Stimulated activated CD4-positive, alpha-beta T cell treated with anti-CD3 and anti-CD28 coated beads, Interleukin-2, amount 100 ng/mL, for 24 hours (primary cell): ENCODE measurements around the gene TYW5.

ENCODE experiments used
- DNase-seq, 2 donors: peaks; one replicate each; pipeline ENCODE4 v3.0.0-alpha.2; 2020

TYW5 gene, protein sequence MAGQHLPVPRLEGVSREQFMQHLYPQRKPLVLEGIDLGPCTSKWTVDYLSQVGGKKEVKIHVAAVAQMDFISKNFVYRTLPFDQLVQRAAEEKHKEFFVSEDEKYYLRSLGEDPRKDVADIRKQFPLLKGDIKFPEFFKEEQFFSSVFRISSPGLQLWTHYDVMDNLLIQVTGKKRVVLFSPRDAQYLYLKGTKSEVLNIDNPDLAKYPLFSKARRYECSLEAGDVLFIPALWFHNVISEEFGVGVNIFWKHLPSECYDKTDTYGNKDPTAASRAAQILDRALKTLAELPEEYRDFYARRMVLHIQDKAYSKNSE

DNA sequence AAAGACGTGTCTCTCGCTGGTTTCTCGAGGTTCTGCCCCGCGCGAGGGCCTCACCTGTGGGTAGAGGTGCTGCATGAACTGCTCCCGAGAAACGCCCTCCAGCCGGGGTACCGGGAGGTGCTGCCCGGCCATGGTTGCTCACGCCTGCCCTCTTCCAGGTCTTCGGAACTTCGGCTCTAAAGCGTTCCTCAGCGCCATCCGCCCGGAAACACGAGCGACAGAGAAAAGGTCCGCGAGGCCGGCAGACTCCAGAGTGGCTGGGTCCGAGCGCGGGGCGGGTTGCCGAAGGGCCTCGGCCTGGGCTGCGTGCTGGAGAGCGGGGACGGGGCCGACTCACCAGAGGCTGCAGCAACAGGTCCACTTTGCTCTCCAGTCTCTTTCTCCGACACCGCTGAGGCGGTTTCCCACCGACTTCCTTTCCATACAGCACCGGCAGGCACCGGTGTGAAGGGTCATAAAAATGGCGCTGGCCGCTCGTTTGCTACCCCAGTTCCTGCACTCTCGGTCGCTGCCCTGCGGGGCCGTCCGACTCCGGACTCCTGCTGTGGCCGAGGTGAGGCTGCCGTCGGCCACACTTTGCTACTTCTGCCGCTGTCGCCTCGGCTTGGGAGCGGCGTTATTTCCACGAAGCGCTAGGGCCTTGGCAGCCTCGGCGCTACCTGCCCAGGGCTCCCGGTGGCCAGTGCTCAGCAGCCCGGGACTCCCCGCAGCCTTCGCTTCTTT is at the start of gene TYW5, which contains the start of gene MAIP1:
TSS of gene TYW5 (minus strand) at position 153 of the 723 bp plus-strand sequence. CDS start at position 132, 21 bp downstream.
TSS of gene MAIP1 (plus strand) at position 244 of the 723 bp plus-strand sequence. CDS start at position 461, 217 bp downstream.
- peak; percentile 80 to 85 for DNase-seq

DNA sequence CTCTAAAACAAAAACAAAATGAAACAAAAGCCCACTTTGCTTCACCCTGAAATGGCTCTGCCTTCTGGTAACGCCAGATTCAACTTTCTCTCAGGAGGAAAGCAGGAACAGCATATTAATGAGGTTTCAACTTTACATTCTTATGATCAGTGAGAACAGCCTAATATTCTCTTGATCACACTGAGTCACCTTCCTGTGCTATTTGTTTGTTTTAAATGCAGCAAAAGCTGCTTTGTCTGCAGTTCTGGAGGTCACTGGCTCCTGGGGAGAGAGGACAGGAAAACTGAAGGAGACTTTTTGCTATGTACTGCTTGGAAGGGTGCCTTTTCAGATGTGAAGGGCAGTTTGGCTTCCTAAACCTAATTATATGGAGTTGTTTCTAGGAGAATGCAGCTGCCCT is 48.2 kb upstream of the TYW5 start:
- DNase-seq = no peak

DNA sequence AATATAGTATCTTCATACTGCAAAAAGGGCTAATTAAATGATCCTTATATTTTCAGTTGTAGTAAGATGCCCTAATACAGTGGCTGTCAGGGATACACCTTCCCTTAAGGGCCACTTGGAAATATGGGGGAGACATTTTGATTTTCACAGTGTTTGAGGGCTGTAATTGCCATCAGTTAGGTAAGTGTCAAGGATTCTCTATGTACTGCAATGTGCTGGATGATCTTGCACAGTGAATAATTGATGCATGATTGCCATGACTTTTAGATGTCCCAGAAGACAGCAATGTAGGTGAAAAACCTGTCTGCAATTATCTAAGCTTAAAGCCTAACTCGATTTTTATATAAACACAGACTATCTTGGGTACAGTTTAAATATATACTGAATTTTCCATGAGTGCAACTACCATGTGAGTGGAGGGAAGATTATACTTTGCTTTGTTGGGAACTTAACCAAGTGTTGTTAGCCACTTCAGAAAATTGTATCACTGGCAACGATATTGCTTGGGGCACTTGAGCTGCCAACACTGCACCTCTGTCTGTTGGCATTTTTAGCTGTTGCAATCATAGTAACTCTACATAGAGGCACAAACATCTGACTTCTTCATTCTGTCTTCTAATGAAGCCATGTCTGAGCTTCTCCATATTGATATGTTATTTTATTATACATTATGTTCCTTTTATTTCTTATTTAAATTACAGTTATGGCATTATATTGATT is 45.3 kb upstream of the TYW5 start:
- no peak for DNase-seq

DNA sequence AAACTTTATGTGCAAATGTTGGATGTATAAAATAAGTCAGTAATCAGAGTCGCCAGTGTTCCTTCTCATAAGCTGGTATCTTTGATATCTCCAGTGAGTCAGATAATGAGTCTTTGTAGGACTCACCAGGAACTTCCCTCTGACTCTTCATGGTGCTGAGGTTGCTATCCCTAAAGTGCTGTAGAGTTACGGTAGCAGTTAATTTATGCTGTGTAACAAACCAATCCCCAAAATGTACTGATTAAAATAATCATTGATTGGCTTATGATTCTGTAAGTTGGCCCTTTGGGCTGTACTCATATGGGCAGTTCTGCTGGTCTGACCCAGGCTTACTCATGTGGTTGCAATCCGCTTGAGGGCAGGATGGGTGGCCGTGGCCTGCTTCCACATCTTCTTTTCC is 43.9 kb upstream of the TYW5 start:
- DNase-seq = no peak

DNA sequence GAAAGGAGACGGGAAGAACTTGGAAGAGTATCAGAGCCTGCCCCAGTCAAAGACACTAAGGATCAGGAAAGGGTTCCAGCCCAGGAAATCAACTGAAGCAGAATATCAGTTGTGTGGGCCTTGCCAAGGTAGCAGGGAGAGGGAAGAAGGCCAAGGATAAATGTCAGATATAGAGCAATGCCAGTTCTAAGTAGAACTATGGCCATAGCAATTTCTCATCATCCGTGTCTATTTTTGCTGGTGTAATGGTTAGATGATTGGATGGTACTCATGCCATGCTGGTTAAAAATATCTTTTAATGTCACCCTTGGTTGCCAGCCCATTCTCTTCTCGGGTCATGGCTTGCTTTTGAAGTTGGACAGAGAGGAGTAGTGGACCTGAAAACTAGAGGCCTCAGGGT is 42.0 kb upstream of the TYW5 start:
- DNase-seq = no peak

DNA sequence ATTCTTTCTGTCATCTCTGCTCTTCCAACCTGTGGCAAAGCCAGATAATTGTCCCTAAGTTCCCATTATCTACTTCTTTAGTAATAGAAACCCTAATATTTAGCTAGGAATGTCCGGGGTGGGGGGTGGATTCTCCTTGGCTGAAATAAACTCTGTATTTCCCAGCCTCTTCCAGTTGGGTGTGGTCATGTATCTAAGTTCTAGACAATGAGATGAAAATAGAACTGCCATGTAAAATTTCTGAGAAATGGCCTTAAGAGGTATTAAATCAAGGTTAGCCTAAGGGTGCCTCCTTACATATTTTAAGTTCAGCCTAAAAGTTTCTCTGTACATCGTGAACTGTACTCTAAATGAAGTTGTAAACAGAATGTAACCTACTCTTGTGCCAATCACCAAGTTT is 39.6 kb upstream of the TYW5 start:
- DNase-seq = no peak

DNA sequence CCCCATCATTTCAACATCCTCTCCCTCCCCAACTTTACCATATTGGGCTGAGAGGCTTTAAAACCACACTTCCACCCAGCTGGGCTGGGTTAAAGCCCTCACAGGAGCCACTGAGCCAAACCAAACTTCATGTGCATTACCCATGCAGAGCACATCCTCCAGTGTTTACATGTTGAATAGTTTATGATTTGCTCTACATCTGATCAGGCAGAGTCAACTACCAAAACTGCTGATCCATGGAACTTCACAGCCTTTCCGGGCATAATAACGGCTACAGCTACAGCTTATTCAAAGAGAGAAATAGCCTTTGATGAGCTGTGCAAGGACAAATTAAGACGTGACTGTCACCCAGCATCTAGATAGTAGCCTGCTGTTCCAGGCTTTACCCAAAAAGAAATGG is 39.1 kb upstream of the TYW5 start:
- no peak for DNase-seq

DNA sequence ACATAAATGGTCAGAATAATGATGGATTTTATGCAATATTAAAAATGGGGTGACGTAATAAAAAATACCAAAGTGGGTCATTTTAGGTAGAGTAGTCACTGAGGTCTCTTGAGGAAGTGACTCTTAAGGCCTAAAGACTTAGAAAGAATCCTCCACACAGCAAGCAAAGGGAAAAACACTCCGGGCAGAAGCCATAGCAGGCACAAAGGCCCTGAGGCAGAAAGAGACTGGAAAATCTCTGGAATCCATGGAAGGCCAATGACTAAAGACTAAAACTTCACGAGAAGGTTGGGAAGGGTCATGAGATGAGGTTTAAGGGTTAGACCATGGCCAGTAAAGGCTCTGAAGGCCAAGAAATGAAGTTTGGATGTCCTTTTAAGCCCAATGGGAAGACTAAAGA is 37.0 kb upstream of the TYW5 start:
- DNase-seq = no peak

DNA sequence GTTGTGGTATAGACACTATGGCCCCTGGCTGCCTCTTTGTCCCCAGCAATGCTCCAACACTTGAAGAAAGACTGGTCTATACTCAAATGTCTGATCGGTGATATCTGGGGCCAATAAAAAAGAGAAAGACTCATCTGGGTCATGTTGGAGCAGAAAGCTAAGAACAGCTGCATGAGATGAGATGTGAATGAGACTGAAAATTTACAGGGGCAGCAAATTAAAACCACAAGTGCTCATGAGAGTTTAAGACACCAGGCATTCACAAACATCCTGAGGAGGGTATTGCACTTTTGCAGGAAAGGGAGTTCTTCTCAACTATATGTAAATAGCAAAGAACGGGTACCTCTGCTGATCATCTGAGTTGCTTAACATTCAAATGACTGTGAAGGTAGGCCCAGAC is 36.4 kb upstream of the TYW5 start:
- DNase-seq = no peak

DNA sequence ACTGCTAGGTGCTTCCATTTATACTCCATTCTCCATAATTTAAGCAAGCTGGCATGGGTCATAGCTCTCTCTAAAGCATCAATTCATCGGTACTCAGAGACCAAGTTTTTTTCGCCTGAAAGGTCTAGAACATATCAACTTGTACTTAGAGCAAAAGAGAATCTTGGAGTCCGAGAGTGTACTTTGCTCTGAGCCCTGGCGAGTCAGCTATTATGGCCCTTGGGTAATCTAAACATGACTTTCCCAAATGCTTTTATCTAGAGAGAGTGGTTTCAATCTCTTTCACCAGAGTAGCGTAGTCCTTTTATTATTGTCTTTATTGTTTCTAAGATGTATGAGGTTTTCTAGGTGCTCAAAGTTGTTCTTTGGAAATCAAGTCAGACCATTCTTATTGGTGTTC is 34.5 kb upstream of the TYW5 start:
- DNase-seq = no peak

DNA sequence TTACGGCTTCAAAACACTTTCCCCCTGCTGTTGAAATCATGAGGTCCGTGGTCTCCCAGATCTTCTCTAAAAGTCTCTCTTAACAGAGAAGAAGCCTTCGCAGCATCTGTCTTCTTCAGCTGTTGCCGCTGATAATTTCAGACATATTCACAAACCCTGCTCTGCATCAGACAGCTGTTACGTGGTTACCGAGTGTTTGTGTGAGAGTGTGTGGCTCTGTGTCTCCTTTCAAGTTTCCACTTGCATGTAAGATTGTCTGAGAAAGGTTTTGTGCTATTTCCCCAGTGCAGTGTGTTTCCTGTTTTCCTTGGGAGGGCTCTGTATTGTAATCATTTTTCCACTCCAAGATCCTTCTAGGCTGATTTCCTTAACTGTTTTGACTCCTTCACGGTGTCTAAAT is 32.9 kb upstream of the TYW5 start:
- no peak for DNase-seq

DNA sequence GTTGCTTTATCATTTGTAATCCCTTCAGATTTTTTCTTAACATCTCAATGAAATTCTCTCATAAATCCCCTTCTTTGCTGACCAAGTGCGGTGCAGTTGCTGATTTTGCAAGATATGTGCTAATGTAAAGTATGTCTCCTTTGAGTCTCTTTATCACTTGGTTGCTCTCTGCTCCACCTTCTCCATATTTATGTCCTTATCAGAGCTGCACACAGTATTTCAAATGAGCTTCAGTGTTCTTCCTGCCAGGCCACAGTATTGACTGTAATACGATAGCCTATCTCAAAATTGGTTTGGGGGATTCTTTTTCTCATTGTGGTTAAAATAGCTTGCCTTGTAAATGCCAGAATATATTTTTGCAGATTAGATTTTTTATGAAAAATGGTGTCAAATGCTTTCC is 32.3 kb upstream of the TYW5 start:
- DNase-seq = no peak

DNA sequence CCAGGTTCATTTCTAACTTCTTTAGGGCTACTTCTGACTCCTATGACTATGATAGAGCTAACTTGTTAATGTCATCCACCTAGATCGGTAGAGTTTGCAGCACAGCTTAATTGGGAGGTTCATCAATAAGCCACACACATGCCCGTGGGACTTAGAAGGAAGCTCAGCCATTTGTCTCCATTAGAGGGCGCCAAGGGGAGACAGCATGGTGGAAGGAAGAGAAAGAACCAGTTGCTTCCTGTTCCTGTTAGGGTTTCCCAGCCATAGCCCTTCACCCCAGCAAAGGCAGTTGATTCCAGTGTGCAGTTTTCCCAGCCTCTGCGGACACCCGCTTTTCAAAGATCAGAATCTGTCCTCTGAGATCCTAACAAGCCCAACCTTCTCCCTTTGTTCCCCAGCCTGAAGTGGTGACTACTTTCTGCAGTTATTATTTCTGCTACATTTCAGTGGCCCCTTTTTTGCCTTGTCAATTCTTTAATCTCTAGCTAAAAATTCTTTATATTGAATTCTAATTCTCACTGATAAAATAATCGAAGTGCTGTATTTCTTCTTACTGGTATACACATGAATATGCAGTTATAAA is 30.4 kb upstream of the TYW5 start:
- peak; percentile 64 to 65 for DNase-seq

DNA sequence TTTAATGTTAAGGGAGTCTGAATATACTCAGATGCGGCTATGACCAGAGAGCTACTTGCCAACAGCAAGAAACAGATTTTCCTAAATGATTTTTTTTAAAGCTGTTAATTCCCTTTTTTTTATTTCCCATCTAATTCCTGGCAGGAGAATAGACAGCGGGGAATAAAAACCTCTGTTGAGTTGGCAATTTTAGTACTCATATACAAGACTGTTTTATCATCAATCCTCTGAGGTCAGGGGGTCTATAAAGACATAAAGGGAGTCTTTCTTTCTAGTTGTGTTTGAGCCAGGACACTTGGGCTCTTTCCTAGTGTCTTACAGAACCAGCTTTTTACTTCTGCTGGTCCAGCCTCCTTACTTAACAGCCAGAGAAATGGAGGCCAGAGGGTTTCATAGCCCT is 29.5 kb upstream of the TYW5 start:
- DNase-seq = no peak

DNA sequence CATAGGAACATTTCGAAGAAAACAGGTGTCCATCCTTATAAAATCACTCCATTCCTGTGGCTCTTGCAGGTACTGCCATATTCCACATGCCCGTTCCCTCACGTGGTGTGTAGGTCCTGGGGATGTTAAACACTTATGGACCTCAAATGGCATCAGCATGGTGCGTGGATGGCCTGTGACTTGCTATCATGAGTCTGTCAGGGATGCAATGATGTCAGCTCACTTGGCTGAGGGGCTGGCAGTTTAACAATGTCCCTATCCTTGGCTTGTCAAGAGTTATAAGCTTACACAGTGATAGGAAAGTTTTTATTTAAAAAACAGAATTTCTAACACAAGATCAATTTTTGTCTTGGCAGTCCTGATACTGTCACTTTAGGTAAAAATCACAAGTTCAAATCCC is 28.9 kb upstream of the TYW5 start:
- no peak for DNase-seq

DNA sequence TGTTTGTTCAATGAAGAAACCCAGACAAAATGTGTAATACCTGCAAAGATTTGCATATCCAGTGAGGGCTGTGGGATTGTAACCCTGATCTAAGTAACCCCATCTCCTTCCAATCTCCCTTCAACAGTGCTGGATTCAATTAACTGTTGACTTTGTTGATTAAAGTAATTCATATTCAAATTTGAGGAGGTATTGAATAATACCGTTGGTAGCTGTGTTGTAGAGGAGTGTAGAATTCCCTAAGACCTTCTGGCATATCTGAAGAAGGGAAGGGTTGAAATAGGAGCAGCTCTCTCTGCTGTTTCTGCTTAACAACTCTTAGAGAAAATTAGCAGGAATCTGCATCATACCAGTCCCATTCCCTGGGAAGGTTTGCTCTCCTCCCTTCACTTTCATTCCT is 28.2 kb upstream of the TYW5 start:
- DNase-seq = no peak

DNA sequence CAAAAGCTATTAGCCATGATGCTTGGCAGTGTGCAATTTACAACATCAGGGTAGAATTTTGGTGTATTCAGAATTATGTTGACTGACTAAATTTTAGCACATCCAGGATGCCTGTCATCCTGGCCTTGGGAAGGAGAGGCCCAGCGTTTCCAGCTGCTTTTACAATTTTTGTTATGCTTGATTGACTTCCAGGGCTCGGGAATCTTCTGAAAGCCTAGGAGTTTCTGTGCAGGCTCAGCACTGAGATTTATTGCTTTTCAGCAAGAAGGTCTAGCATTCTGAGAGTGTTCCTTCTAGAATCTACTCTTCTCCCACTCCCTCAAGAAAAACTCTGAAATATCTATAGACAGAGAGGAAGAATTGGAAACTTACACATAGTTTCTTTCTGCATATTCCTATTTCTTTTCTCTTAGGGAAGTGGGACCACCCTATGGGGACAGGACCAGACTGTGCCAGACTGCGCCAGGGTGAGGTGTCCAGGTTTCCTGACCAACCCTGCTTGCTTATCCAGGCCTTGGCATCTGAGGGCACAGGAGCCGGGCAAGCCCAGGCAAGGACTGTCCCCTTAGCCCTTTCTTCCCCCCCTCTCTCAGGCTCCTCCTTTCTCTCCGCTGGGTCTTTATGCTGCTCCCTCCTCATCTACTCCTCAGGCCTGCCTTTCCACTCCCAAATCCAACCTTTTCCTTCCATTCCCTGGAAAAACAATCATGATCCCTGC is 27.0 kb upstream of the TYW5 start:
- no peak for DNase-seq

DNA sequence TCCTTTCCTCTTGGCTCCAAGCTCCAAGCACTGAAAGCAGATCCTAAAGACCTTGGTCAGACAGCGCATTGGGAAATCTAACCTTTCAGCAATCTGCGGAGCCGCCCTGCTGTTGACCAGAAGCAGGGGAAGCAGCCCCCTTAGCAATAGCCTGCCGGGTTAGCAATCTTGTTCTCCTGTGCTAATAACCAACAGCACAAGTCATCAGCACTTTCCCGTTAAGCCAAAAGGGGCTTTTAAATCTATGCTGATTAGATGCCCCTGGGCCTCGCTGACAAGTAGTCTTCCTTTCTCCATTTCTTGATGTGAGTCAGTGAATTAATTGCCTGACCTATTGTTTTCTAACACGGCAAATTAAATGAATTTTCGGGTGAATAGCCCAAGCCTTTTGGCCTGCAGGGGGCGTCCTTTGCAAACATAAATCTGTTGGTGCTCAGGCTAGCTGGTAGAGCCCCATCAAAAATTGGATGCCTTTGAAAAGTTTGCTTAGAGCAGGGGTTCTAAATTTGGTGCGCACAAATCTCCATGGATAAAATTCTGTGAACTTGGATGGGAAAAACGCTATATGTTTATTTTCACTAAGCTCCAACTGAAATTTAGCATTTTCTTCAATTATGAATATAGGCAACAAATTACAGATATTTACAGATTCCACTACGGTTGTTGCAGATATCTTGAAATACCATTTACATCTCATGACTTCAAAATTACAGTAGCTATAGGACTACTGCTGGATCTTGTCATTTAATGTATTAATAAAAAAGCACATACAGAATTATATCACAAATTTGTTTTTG is 24.7 kb upstream of the TYW5 start:
- peak; percentile 90 to 92 for DNase-seq

DNA sequence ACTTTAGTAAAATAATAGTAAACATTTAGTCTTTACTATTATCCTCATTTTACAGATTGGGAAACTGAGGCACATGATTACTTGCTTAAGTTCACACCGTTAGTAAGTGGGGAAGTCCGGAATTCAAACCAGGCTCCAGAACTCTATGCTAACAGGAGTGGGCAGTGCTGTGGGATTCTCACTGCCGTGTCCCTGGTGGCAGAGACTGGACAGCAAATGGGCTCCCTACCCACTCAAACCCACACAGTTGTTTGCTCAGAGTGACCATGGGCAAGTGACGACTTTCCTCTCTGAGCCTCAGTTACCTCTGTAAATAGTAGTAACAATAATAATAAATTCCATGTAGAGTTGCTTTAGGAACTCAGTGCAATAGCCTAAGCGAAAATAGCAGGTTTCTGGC is 24.1 kb upstream of the TYW5 start:
- no peak for DNase-seq

DNA sequence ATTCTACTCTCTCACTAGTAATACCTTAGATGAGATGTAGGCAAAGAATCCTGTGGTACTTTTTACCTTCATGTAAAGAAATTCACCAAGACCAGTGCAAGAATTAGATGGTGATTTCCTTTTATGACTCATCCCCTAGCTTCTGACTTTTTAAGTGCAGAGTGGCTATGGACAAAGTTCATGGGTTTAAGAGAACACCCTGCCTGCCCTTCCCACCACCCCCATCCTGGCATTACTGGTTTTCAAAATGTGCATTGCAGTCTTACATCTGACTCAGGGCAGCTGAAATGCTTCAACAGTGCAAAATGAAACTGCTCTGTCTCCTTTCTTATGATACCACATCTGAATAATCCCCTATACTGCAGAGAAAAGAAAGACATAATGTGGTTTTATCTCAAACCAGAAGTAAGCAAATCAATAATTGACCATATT is 22.7 kb upstream of the TYW5 start:
- peak; percentile 22 to 26 for DNase-seq

DNA sequence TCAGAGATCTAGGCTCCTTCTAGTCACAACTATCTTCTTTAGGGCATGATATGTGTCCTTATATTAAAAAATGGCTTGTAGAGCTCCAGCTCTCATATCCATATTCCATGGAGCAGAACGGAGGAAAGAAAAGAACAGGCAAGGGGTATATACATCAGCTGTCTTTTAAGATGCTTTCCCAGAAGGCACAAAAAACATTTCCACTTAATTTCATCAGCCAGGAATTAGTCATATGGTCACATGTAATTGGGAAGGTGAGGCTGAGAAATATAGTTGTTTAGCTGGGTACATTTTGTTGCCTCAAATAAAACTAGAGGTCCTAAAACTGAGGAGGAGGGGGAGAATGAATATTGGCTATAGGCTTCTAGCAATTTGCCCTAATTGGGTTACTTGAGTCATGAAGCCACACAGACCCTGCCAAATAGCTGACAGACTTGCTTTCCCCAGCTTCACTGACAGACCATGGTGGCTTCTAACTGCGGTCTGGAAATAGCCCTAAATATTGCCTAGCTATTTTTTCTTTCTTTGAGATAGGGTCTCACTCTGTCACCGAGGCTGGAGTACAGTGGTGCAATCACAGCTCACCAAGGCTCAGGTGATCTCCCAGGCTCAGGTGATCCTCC is 20.1 kb upstream of the TYW5 start:
- no peak for DNase-seq
